Dedifferentiated amniotic fluid mesenchymal stem cell (primary cell): ENCODE data around the gene LAMA2.
A peak's percentile ranks its signal among the peaks of the same experiment; 100 is the strongest.
"Not testable (repeated sequence)": the region's sequence is repeated elsewhere in the genome, so short reads cannot be mapped to it uniquely, and the experiment has no call there.

ENCODE experiments used
- DNase-seq: peaks from one replicate; pipeline ENCODE4 v3.0.0-alpha.2; 2016; ENCODE audit errors: extremely low spot score

Gene LAMA2

GRCh38 chr6:129006724-129007514 is 124.0 kb downstream of the LAMA2 start:
- DNase-seq = no peak

- DNase-seq = no peak
These were observed 124.9 kb downstream of the LAMA2 start for GRCh38 chr6:129007701-129008373.

GRCh38 chr6:129008591-129008990 is 125.7 kb downstream of the LAMA2 start:
- DNase-seq = no peak

- DNase-seq = no peak
These were observed 126.9 kb downstream of the LAMA2 start for GRCh38 chr6:129009851-129010250.

- no peak for DNase-seq
These were observed 131.4 kb downstream of the LAMA2 start for GRCh38 chr6:129014302-129014701.

GRCh38 chr6:129015721-129016120 is 132.8 kb downstream of the LAMA2 start:
- DNase-seq = no peak

GRCh38 chr6:129016844-129017243 is 133.9 kb downstream of the LAMA2 start:
- DNase-seq = no peak

GRCh38 chr6:129022011-129022553 is 139.1 kb downstream of the LAMA2 start:
- DNase-seq = no peak

GRCh38 chr6:129026601-129027000 is 143.7 kb downstream of the LAMA2 start:
- no peak for DNase-seq

- no peak for DNase-seq
These were observed 146.8 kb downstream of the LAMA2 start for GRCh38 chr6:129029778-129030177.

- no peak for DNase-seq
These were observed 147.3 kb downstream of the LAMA2 start for GRCh38 chr6:129030215-129030614.

- DNase-seq = peak; percentile 77
These were observed 148.2 kb downstream of the LAMA2 start for GRCh38 chr6:129031051-129031599.

GRCh38 chr6:129032602-129033001 is 149.7 kb downstream of the LAMA2 start:
- DNase-seq = no peak

GRCh38 chr6:129033180-129033579 is 150.2 kb downstream of the LAMA2 start:
- no peak for DNase-seq

- DNase-seq = no peak
These were observed 150.6 kb downstream of the LAMA2 start for GRCh38 chr6:129033581-129033980.

- no peak for DNase-seq
These were observed 158.6 kb downstream of the LAMA2 start for GRCh38 chr6:129041563-129041962.

GRCh38 chr6:129046526-129046925 is 163.6 kb downstream of the LAMA2 start:
- no peak for DNase-seq

GRCh38 chr6:129047834-129048233 is 164.9 kb downstream of the LAMA2 start:
- no peak for DNase-seq

GRCh38 chr6:129050086-129050485 is 167.1 kb downstream of the LAMA2 start:
- no peak for DNase-seq

GRCh38 chr6:129053143-129053542 is 170.2 kb downstream of the LAMA2 start:
- not testable (repeated sequence) for DNase-seq

- DNase-seq = no peak
These were observed 172.9 kb downstream of the LAMA2 start for GRCh38 chr6:129055796-129056195.

- no peak for DNase-seq
These were observed 176.7 kb downstream of the LAMA2 start for GRCh38 chr6:129059650-129060049.

- peak; percentile 20 for DNase-seq
These were observed 186.1 kb downstream of the LAMA2 start for GRCh38 chr6:129069006-129069405.
